Smooth muscle cell (in vitro differentiated cells): Measurements from ENCODE around the gene LTB. TPM values are rescaled to one million over a fixed set of nuclear protein-coding genes. Genes with fewer than 3 reads are reported as not detected.

Source experiments
- DNase-seq: peaks from one replicate; lab custom pipeline; 2025; ENCODE audit not compliant: unreplicated experiment; lab: John Stamatoyannopoulos, UW
- H2AFZ ChIP-seq: fragments of 200-600 bp; sonication (generic); 2 replicates; pipeline ENCODE4 v1.6.0; 2016; ENCODE audit warnings: antibody characterized with exemption, low read depth, mild to moderate bottlenecking
- H3F3A ChIP-seq: fragments of 200-600 bp; sonication (generic); 2 replicates; pipeline ENCODE4 v1.6.0; 2017; ENCODE audit warnings: antibody characterized with exemption, low read depth
- H3K27ac ChIP-seq: fragments of 200-600 bp; sonication (generic); 2 replicates; pipeline ENCODE4 v1.5.1; 2016; ENCODE audit warnings: low read depth, mild to moderate bottlenecking
- H3K27me3 ChIP-seq: fragments of 200-600 bp; sonication (generic); 2 replicates; pipeline ENCODE4 v1.6.1; 2016; ENCODE audit warnings: low read depth, mild to moderate bottlenecking
- H3K36me3 ChIP-seq: fragments of 200-600 bp; sonication (generic); 2 replicates; pipeline ENCODE4 v1.5.1; 2016; ENCODE audit warnings: low read depth
- H3K4me1 ChIP-seq: fragments of 200-600 bp; sonication (generic); 2 replicates; pipeline ENCODE4 v1.5.1; 2016; ENCODE audit warnings: low read depth
- H3K4me2 ChIP-seq: fragments of 200-600 bp; sonication (generic); 2 replicates; pipeline ENCODE4 v1.6.0; 2016; ENCODE audit warnings: mild to moderate bottlenecking
- H3K4me3 ChIP-seq: fragments of 200-600 bp; sonication (generic); 2 replicates; pipeline ENCODE4 v1.5.1; 2016; ENCODE audit warnings: mild to moderate bottlenecking
- H3K79me2 ChIP-seq: fragments of 200-600 bp; sonication (generic); 2 replicates; pipeline ENCODE4 v1.6.0; 2016; ENCODE audit warnings: low read depth, mild to moderate bottlenecking
- H3K9ac ChIP-seq: fragments of 200-600 bp; sonication (generic); 2 replicates; pipeline ENCODE4 v1.6.0; 2016; ENCODE audit warnings: low read depth
- H3K9me3 ChIP-seq: fragments of 200-600 bp; sonication (generic); replicated peaks from 2 replicates; pipeline ENCODE4 v1.5.1; 2016; ENCODE audit warnings: low read depth
- H4K20me1 ChIP-seq: fragments of 200-600 bp; sonication (generic); 2 replicates; pipeline ENCODE4 v1.6.0; 2016; ENCODE audit warnings: low read depth
- CTCF ChIP-seq: fragments of 200-600 bp; sonication (generic); IDR thresholded peaks from 2 replicates; pipeline ENCODE4 v1.5.1; 2017; ENCODE audit warnings: borderline replicate concordance, mild to moderate bottlenecking, antibody characterized with exemption; ENCODE audit not compliant: insufficient read depth, poor library complexity, severe bottlenecking
- WGBS: methylation state at CpG from one replicate; pipeline ENCODE4 v1.1.7; 2016; ENCODE audit warnings: low lambda C conversion rate; 5-methylcytosine and 5-hydroxymethylcytosine counted together
- polyA plus RNA-seq: library from polyadenylated mRNA; unstranded; fragments of >200 nt; fragmentation: Nextera tagmentation; extraction: Ambion mirVana; gene quantifications from 2 replicates; pipeline ENCODE4 v1.2.1, GENCODE V29; 2016
- total RNA-seq: library from RNA; depleted of rRNA; stranded (reverse); fragments of >200 nt; gene quantifications from 2 replicates; pipeline ENCODE4 v1.2.3, GENCODE V29; 2014

Gene LTB
- total and polyA plus RNA-seq, 2 experiments from 2014 or later, result 0.75 TPM; not detected in 1

GRCh38 chr6:31580807-31581433 is 1.3 kb downstream of the LTB start:
- H3K27ac ChIP-seq, result peak overlapping the region; percentile 42

GRCh38 chr6:31580438-31580740 is 1.8 kb downstream of the LTB start:
- Histone ChIP-seq H3K36me3 (no peaks in the 10 kb centered on the region), H2AFZ (peak overlapping the region; percentile 79), H3K4me1 (no peaks in the 10 kb centered on the region), H4K20me1 (no peaks in the 10 kb centered on the region), H3K9me3 (no peaks in the 10 kb centered on the region), H3K4me3 (peak overlapping the region; percentile 63), H3K9ac (no peak overlapping the region), H3K79me2 (no peaks in the 10 kb centered on the region), H3F3A (no peaks in the 10 kb centered on the region), H3K27ac (no peak overlapping the region), H3K4me2 (peak overlapping the region; percentile 84), H3K27me3 (no peaks in the 10 kb centered on the region)
- no peak for TF ChIP-seq CTCF
- no peak for DNase-seq
- WGBS, result 69% methylated on average over 9 of the region's 11 CpGs

More at GRCh38 chr6:31580807-31581433, 1.3 kb downstream of the LTB start:
- Histone ChIP-seq H3K4me3 (peak overlapping the region; percentile 63), H4K20me1 (no peaks in the 10 kb centered on the region), H3K79me2 (no peaks in the 10 kb centered on the region), H2AFZ (peak overlapping the region; percentile 79), H3K9me3 (no peaks in the 10 kb centered on the region), H3K36me3 (no peaks in the 10 kb centered on the region), H3K9ac (peak overlapping the region; percentile 82), H3K4me2 (peak overlapping the region; percentile 84), H3K4me1 (no peaks in the 10 kb centered on the region), H3K27me3 (no peaks in the 10 kb centered on the region), H3F3A (no peaks in the 10 kb centered on the region)
- WGBS, result 2% methylated on average over 56 of the region's 62 CpGs
- TF ChIP-seq CTCF, result peak; percentile 99
- peak; percentile 69 for DNase-seq

GRCh38 chr6:31579546-31580437 is 2.4 kb downstream of the LTB start:
- 95% methylated on average over 8 of the region's 8 CpGs for WGBS
- no peak overlapping the region for H3K4me3 ChIP-seq
- TF ChIP-seq CTCF, result no peak
- H3K9me3 ChIP-seq, result no peaks in the 10 kb centered on the region
- no peak overlapping the region for H3K9ac ChIP-seq
- H3K4me2 ChIP-seq, result peak overlapping the region; percentile 84
- H3F3A ChIP-seq, result no peaks in the 10 kb centered on the region
- no peaks in the 10 kb centered on the region for H3K79me2 ChIP-seq
- no peaks in the 10 kb centered on the region for H4K20me1 ChIP-seq
- no peak overlapping the region for H3K27ac ChIP-seq
- H3K36me3 ChIP-seq, result no peaks in the 10 kb centered on the region
- H3K4me1 ChIP-seq, result no peaks in the 10 kb centered on the region
- H3K27me3 ChIP-seq, result no peaks in the 10 kb centered on the region
- no peak for DNase-seq
- H2AFZ ChIP-seq, result peak overlapping the region; percentile 79
